ENCODE data around the gene CD82.

DNA sequence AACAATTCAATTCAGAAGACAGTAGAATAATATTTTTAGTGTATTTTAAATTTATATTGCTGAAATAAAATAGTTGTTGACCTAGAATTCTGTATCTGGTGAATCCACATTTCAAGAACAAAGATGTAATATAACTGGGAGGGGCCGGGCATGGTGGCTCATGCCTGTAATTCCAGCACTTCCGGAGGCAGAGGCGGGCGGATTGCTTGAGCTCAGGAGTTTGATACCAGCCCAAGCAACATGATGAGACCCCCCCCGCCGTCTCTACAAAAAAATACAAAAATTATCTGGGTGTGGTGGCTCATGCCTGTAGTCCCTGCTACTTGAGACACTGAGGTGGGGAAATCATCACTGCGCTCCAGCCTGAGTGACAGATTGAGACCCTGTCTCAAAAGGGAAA, 72.6 kb downstream of the CD82 start:
- TF ChIP-seq CTCF (IDR thresholded peaks at IDR 0.05): no peak
- TF ChIP-seq POLR2A (IDR thresholded peaks at IDR 0.05): no peak

All from breast epithelium (tissue), 3 donors.